B cell (primary cell): ENCODE results near the gene MAML3.

Experiments used
- EZH2 ChIP-seq: IDR thresholded peaks from 2 replicates; pipeline ENCODE4 v1.6.1; 2012; ENCODE audit warnings: borderline replicate concordance, low read depth, mild to moderate bottlenecking, moderate library complexity, low read length; ENCODE audit not compliant: insufficient read depth, poor library complexity, severe bottlenecking
- TF ChIP-seq, protein P1 (sequence below): fragments of 200-600 bp; IDR thresholded peaks from one replicate; pipeline ENCODE4 v1.8.0; 2022; ENCODE audit warnings: antibody characterized with exemption, mild to moderate bottlenecking

- TF ChIP-seq, protein P1, sequence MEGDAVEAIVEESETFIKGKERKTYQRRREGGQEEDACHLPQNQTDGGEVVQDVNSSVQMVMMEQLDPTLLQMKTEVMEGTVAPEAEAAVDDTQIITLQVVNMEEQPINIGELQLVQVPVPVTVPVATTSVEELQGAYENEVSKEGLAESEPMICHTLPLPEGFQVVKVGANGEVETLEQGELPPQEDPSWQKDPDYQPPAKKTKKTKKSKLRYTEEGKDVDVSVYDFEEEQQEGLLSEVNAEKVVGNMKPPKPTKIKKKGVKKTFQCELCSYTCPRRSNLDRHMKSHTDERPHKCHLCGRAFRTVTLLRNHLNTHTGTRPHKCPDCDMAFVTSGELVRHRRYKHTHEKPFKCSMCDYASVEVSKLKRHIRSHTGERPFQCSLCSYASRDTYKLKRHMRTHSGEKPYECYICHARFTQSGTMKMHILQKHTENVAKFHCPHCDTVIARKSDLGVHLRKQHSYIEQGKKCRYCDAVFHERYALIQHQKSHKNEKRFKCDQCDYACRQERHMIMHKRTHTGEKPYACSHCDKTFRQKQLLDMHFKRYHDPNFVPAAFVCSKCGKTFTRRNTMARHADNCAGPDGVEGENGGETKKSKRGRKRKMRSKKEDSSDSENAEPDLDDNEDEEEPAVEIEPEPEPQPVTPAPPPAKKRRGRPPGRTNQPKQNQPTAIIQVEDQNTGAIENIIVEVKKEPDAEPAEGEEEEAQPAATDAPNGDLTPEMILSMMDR: no peak
- no peak for TF ChIP-seq EZH2
Measured at GRCh38 chr4:139917896-139918295, 236.1 kb downstream of the MAML3 start.
